GM19023 (cell line): ENCODE results near the gene FAM228A.

Experiments
- ATAC-seq: cut with Tn5 transposase; IDR thresholded peaks from one replicate; pipeline ENCODE4 v1.9.1; 2021; ENCODE audit warnings: mild to moderate bottlenecking, moderate library complexity; ENCODE audit not compliant: unreplicated experiment

Gene FAM228A

DNA sequence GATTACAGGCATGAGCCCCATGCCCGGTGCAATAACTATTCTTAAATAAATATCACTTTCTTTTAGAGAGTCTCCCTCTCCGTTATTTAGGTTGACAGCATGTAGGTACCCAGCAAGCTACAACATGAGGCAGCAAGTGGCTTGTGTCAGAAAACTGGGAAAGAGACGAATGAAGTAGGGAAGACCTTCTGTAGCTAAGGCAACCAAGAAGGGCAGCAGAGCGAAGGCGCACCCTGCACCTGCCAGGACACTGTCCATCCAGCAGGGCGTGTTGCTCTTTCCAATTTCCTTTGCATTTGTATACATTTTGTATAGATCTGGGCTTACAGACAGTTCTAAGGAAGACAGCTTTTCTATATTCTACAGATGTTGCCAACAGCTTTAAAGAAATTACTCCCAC, 48.1 kb downstream of the FAM228A start:
- no peak for ATAC-seq

DNA sequence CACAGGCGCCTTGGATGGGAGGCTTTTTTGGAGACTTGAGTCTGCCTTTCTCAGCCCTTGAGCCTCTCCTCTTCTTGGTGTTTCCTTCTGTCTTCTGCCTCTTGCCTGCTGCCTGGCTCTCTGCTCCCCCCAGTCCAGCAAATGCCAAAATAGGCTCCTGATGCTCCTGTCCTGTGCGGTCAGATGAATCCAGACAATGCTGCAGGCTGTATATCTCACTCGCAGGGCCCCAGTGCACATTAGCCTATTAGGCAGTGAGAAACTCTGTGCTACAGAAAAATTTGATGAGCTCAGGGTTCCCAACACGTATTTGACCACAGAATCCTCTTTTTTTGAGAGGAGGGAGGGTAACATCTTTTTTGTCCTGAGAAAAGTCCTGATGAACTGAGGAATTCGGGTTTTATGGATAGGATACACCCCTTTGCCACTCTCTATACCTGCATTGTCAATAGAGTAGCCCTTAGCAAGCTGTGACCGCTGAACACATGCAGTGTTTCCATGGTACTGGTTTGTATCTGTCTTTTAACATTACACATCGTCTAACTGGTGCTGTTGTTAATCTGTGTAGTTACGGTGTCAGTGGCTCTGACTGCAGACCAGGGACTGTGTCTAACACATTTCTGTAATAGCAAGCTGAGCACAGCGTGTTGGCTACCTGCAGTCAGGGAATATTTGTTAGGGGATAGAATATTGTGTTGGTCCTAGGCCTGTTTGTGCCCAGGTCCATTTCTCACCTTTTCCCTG, 50.8 kb downstream of the FAM228A start:
- no peak for ATAC-seq

DNA sequence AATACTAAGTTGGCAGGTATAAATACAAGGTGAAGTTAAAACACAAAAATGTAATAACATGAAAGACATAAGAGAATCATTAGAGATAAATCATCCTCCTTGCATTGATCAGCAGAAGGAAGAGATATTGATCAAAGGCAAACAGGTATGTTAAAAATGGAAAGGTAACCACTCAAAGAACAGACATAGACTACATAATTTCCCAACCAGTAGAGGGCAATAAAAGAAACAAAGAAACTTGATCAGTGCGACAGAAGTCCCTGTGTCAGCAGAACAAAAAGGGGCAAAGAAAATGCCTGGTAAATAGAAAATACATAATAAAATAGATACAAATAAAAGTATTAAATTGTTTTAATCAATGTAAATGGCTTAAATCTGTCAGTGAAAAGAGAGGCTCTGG, 53.6 kb downstream of the FAM228A start:
- ATAC-seq = no peak

DNA sequence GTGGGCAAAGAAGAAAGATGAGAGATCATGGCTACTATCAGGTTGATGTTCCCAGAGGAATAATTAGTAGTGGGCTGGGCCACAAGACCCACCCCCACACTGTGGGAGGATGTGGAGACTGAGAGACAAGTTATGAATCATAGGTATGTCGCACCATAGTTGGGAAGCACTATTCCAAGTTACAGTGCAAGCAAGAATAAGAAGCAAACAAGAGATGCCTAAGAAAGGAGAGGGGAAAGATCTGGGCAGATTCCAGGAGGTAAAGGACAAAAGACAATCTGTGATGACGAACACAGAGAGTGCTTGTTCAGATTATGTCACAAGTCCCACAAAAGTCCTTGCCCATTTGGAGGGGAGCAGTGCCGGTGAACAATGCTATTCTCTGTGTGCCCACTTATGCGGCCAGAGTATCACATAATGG, 56.6 kb downstream of the FAM228A start:
- no peak for ATAC-seq

DNA sequence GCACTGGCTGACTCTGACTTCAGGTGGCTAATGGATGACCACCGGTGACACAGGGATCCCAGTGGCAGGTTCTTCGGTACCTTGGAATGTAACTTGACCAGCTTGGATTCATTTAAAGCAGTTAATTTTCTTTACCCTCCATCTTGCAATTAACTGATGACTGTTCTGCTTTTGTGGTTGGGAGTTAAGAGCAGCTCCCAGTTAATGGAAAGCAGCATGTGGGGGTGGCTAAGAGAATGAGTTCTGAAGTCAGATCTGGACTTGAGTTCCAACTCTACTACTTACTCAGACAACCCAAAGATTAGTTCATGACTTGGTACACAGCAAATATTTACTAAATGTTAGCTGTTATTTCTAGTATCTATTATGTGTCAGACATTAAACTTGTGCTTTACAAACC, 58.5 kb downstream of the FAM228A start:
- no peak for ATAC-seq

DNA sequence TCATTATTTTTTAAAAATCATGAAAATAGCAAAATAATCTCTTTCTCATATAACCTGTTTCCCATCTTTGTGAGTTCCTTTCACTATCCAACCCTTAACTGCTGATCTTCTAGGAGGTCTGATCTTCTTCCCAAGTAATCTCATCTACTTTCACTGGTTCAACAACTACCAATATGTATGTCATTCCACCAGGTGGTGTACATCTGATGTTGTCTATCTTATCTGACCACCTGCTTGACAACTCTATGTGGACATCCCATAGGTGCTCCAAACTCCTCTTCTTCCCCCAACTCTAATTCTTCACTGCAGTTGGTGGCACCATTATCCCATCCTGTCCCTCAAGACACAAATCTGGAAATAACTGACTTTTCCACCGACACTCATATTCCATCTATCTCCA, 62.5 kb downstream of the FAM228A start:
- ATAC-seq = no peak

DNA sequence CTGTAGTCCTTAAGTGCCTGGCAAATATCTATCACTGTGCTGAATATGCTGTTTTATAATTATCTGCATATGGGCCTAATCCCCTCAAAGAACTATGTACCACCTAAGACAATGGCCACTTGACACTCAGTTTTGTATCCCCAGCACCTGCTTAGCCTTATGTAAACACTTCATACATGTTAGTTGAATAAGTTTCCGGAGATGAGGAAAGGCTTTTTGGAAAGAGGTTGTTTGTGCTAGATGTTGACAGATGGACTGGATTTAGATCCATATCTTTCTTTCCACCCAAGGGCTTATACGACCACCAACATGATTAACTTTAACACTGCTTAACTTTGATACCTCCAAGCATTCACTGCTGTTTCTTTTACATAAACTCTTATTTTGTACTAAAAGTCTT, 63.3 kb downstream of the FAM228A start:
- no peak for ATAC-seq

DNA sequence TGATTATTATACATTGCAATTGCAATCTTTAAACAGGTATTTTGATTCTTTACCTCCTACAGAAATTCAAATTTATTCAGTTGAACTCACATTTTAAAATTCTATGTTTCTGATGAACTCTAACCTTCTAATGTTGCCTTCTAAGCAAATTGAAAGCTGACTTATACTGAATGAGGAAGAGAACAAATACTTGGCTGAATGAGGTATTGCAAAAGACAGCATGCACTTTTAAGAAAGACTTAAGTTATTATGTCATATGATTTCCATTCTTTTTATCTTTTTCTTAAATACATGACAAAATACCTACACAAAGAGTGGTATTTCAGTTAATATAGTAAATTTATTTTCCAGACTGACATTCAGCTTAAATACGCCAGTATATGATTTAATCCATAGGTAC, 64.7 kb downstream of the FAM228A start:
- no peak for ATAC-seq
